ENCODE measurements around the gene NKX6-1.

- TF ChIP-seq POLR2A (IDR thresholded peaks at IDR 0.05; ENCODE audit: low read depth, low read length) (no peak), POLR2AphosphoS5 (IDR thresholded peaks at IDR 0.05; ENCODE audit: low read depth, low read length) (no peak)
These were observed 28.3 kb upstream of the NKX6-1 start for GRCh38 chr4:84527391-84527790.

Data from GM12892 (cell line).